ENCODE data around the gene CENPL.
"Not testable (repeated sequence)": the region's sequence is repeated elsewhere in the genome, so short reads cannot be mapped to it uniquely, and the experiment has no call there.

CENPL gene

GRCh38 chr1:173824315-173825081 is at the start of gene CENPL, which contains the start of gene DARS2:
TSS of gene CENPL (minus strand) at chr1:173824883. CDS start at chr1:173811299, 13,584 bp downstream.
TSS of gene DARS2 (plus strand) at chr1:173824673. CDS start at chr1:173825230, 557 bp downstream.
- peak; percentile 98 for DNase-seq

GRCh38 chr1:173871500-173871899 is 46.8 kb upstream of the CENPL start:
- DNase-seq, result no peak

GRCh38 chr1:173871091-173871490 is 46.4 kb upstream of the CENPL start:
- no peak for DNase-seq

GRCh38 chr1:173870252-173871075 is 45.8 kb upstream of the CENPL start:
- no peak for DNase-seq

GRCh38 chr1:173869021-173869359 is 44.3 kb upstream of the CENPL start:
- DNase-seq, result peak; percentile 32

- no peak for DNase-seq
Observed at GRCh38 chr1:173868266-173869020, 43.8 kb upstream of the CENPL start, which contains the start of gene ZBTB37. TSS of gene ZBTB37 (plus strand) at chr1:173868380. CDS start at chr1:173870226, 1,846 bp downstream.

- DNase-seq, result peak; percentile 98
Observed at GRCh38 chr1:173867753-173868265, 43.1 kb upstream of the CENPL start, which contains the start of gene GAS5. TSS of gene GAS5 (minus strand) at chr1:173867989.

GRCh38 chr1:173867141-173867752 is 42.6 kb upstream of the CENPL start:
- DNase-seq, result peak; percentile 11

GRCh38 chr1:173866413-173867115 is 41.9 kb upstream of the CENPL start:
- no peak for DNase-seq

GRCh38 chr1:173865468-173866164 is 40.9 kb upstream of the CENPL start:
- DNase-seq, result no peak

- DNase-seq, result no peak
Observed at GRCh38 chr1:173864179-173864867, 39.6 kb upstream of the CENPL start.

- no peak for DNase-seq
Observed at GRCh38 chr1:173863224-173864161, 38.8 kb upstream of the CENPL start.

- DNase-seq, result peak; percentile 47
Observed at GRCh38 chr1:173862769-173863223, 38.1 kb upstream of the CENPL start.

- peak; percentile 47 for DNase-seq
Observed at GRCh38 chr1:173862146-173862768, 37.6 kb upstream of the CENPL start.

- no peak for DNase-seq
Observed at GRCh38 chr1:173861731-173862145, 37.1 kb upstream of the CENPL start.

- no peak for DNase-seq
Observed at GRCh38 chr1:173860065-173860464, 35.4 kb upstream of the CENPL start.

GRCh38 chr1:173859547-173859946 is 34.9 kb upstream of the CENPL start:
- not testable (repeated sequence) for DNase-seq

GRCh38 chr1:173857363-173857917 is 32.8 kb upstream of the CENPL start:
- DNase-seq, result no peak

Measured in MV-4-11 (cell line).